HG03066 (cell line): ENCODE data around the gene SFRP5.

Experiments
- ATAC-seq: cut with Tn5 transposase; IDR thresholded peaks from one replicate; pipeline ENCODE4 v1.9.1; 2021; ENCODE audit warnings: low read depth; ENCODE audit not compliant: unreplicated experiment

The SFRP5 gene

GRCh38 chr10:97771913-97772823, at the start of gene SFRP5:
SFRP5 (minus strand) TSS chr10:97771999; CDS start chr10:97771833, 166 bp downstream.
- ATAC-seq = no peak

- no peak for ATAC-seq
Measured at GRCh38 chr10:97820096-97820704, 48.4 kb upstream of the SFRP5 start.

DNA sequence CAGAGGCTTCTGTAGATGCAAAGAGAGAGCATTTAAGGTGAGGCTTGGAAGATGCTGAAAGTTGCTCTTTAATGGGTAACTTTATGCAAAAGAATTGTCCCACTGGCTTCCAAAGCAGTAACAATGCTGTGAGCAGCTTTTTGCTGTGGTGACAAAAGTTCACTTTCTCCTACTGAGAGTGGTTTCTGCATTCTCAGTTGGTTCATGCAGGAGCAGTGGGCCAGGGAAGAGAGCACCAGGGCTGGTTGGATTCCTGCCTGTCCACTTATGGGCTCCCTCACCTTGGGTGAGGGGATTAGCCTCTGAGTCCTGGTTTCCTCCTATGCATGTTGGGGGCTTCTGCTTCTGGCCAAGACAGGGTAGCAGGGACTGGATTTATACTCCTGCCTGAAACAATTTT, 46.8 kb upstream of the SFRP5 start:
- ATAC-seq = no peak

- no peak for ATAC-seq
Measured at GRCh38 chr10:97816609-97817008, 44.8 kb upstream of the SFRP5 start.

- no peak for ATAC-seq
Measured at GRCh38 chr10:97814996-97815395, 43.2 kb upstream of the SFRP5 start.

- no peak for ATAC-seq
Measured at GRCh38 chr10:97813311-97813710, 41.5 kb upstream of the SFRP5 start.

DNA sequence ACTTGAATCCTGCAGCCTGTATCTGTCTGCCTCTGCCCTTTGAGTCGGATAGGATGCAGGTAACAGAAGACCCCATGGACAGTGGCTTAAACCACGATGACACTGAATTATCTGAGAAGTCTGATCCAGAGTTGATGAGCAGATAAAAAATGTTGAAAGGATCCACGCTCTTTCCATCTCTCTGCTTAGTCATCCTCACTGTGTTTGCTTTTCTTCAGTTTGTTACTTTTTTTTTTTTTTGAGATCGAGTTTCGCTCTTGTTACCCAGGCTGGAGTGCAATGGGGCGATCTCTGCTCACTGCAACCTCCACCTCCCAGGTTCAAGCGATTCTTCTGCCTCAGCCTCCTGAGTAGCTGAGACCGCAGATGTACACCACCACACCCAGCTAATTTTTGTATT, 40.9 kb upstream of the SFRP5 start:
- ATAC-seq = no peak

DNA sequence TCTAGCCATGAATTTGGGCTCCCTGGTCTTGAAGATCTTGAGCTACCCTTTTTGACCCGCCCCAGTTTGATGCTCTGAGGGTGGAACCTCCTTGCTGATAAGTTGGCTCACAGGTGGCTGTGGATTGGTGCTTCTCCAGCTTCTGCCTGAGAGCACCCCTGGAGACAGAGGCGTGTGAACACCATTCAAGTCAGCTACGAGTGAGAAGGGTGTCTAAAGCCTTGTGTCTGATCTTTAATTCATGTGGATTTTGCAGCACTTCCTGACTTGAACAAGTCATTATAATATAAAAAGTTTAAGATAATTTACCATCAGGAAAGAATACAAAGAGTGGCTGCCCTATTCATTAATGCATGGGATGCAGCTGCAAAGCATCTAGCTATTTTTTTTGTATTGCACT, 40.2 kb upstream of the SFRP5 start:
- no peak for ATAC-seq

DNA sequence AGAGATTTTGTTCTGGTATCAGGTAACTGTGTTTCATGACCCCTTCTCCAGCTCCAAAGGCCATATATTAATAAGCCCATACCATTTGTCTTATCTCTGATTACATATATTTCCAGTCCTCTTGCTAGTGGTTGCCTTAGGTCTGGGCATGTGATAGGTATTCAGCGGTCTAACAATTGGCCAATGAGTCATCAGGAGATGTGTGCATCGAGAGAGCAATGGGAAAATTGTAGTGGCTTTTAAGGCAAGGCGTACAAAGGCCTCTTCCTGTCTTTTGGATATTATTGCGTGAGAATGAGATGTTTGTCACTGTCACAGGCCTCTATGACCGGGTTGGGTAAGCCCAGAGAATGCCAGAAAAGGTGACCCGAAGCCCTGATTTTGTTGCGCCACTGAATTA, 38.6 kb upstream of the SFRP5 start:
- no peak for ATAC-seq

GRCh38 chr10:97805949-97806348, 34.1 kb upstream of the SFRP5 start:
- no peak for ATAC-seq

DNA sequence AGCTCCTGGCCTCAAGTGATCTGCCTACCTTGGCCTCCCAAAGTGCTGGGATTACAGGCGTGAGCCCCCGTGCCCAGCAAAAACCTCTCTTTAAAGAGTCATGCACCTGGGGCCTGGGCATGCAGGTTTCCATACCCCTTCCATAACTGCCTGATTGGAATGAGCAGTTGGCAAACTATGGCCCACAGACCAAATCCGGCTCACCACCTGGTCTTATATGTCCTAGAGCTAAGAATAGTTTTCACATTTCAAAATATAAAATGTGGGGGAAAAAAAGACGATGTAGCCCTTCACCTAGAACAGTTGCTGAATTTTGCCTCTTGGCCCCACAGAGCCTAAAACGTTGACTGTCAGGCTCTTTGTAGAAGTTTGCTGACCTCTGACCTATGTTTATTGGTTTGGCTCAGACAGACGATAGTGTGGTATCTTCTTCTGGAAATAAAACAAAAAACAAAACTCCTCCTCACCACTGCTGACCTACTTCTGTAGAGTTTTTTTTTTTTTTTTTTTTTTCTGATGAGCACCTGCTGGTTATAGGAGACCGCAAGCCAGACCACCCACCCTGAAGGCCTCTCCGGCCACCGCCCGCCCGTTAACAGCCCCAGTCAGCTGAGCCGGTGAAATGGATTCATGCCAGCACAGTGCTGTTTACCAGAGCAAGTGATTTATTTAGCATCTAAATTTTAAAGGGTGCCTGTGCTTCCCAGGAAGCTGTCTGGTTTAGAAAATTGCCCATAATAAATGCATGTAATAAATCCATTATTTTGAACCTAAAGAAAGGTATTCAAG, 33.5 kb upstream of the SFRP5 start:
- no peak for ATAC-seq

- no peak for ATAC-seq
Measured at GRCh38 chr10:97801422-97801821, 29.6 kb upstream of the SFRP5 start.

DNA sequence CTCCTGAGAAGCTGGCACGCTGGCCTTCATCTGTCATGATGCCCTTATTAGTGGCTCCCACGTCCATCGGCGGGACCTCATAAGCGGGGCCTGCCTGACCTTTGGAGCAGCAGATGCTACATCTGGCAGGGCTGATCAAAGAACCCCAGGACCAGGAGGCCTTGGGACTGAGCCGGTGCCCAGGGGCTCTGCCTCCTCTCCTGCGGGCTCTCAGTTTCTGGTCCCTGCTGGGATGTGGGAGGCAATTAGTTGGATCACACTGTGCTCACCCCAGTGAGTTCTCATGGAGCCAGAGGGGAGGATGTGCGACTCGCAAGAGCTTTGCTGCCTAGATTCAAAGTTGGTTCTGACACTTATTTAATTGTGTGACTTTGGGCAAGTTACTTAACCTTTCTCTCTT, 28.7 kb upstream of the SFRP5 start:
- no peak for ATAC-seq

GRCh38 chr10:97798958-97799610, 27.3 kb upstream of the SFRP5 start:
- ATAC-seq = no peak

DNA sequence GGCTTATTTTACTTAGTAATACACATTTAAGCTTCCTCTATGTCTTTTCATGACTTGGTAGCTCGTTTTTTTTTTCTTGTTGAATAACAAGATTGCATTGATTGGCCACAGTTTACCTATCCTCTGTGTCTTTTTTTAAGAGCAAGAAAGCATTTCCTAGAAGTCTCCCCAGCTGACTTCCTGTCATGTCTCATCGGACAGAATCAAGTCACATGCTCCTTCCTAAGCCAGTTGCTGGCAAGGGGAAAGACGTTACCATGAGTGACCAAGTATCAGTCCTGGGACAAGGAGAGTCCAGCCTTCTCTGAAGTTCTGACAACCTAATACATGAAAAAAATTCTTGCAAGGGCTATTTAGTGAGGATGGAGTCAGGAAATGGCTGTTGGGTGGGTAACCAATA, 24.9 kb upstream of the SFRP5 start:
- no peak for ATAC-seq

DNA sequence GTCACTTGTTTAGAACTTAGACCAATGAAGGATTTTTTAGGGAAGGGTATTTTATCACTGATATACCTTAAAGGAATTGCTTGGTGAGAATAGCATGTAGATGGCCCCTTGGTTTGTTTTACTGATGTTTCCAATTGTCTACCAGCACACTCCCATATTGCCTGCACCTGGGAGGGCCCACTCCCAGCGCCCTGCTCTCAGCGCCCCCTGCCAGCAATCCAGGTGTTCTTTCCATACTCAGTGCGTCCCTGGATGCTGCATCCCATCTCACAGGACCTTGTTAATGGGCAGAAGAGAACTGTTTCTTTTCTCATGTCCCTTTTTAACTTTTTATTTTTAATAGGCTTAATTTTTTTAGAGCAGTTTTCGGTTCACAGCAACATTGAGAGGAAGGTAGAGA, 24.1 kb upstream of the SFRP5 start:
- no peak for ATAC-seq

GRCh38 chr10:97791824-97792721, 20.3 kb upstream of the SFRP5 start:
- no peak for ATAC-seq

- no peak for ATAC-seq
Measured at GRCh38 chr10:97789770-97790397, 18.1 kb upstream of the SFRP5 start.
